Naive thymus-derived CD4-positive, alpha-beta T cell (primary cell): ENCODE measurements around the gene MAML2. TPM values are rescaled to one million over a fixed set of nuclear protein-coding genes. Genes with fewer than 3 reads are reported as not detected.

Experiments
- ATAC-seq: fragments of 150-1000 bp; cut with Tn5 transposase; 2 replicates; pipeline ENCODE4 v1.10.0; 2021; ENCODE audit warnings: mild to moderate bottlenecking, moderate library complexity
- CTCF ChIA-PET: fragments of 350-600 bp; sonication (Branson Sonifier 250); formaldehyde crosslinking; loops from one replicate; lab custom pipeline; 2021; ENCODE audit warnings: antibody characterized with exemption; lab: Charles Lee
- POLR2A ChIA-PET: fragments of 350-600 bp; sonication (Branson Sonifier 250); formaldehyde crosslinking; loops from one replicate; lab custom pipeline; 2021; ENCODE audit warnings: antibody characterized with exemption, inconsistent platforms; lab: Charles Lee
- DNase-seq, 9 donors: peaks; one replicate each; pipeline versions ENCODE4 v3.0.0 to v3.0.0-alpha.2; 2020 to 2022; ENCODE audit warnings: mixed read lengths in 1 of 9
- H3K27ac ChIP-seq: one replicate; pipeline ENCODE4 v1.7.0; 2013; ENCODE audit warnings: mild to moderate bottlenecking, low read depth, low read length, moderate library complexity
- H3K27me3 ChIP-seq, 2 donors: one replicate each; pipeline ENCODE4 v1.7.0; 2013; ENCODE audit warnings: low read length in 2 of 2, mild to moderate bottlenecking in 2 of 2, moderate library complexity in 2 of 2; ENCODE audit not compliant: control insufficient read depth in 2 of 2, insufficient read depth in 2 of 2
- H3K36me3 ChIP-seq, 3 experiments: 1 replicate in 2 of 3; 2 replicates in 1 of 3; pipeline ENCODE4 v1.7.0; 2013; ENCODE audit warnings: low read length in 3 of 3, mild to moderate bottlenecking in 3 of 3, moderate library complexity in 1 of 3; ENCODE audit not compliant: insufficient read depth in 3 of 3, control insufficient read depth in 2 of 3
- H3K4me1 ChIP-seq, 2 donors: one replicate each; pipeline ENCODE4 v1.7.0; 2013; ENCODE audit warnings: low read length in 2 of 2, mild to moderate bottlenecking in 2 of 2, moderate library complexity in 1 of 2; ENCODE audit not compliant: control insufficient read depth in 2 of 2, insufficient read depth in 2 of 2
- H3K4me3 ChIP-seq: 2 replicates; pipeline ENCODE4 v1.7.0; 2013; ENCODE audit warnings: mild to moderate bottlenecking, low read length
- H3K9me3 ChIP-seq, 3 experiments: 1 replicate in 2 of 3; 2 replicates in 1 of 3; pipeline ENCODE4 v1.7.0; 2013; ENCODE audit warnings: low read length in 3 of 3; ENCODE audit not compliant: control insufficient read depth in 2 of 3
- H3K27ac Mint-ChIP-seq, 9 donors: one replicate each; pipeline ENCODE4 v1.8.0; 2020 to 2022; ENCODE audit warnings: mixed read lengths in 9 of 9, mild to moderate bottlenecking in 8 of 9, moderate library complexity in 5 of 9, inconsistent platforms in 2 of 9
- H3K27me3 Mint-ChIP-seq, 5 donors: one replicate each; pipeline ENCODE4 v1.8.0; 2021 to 2022; ENCODE audit warnings: mixed read lengths in 5 of 5, mild to moderate bottlenecking in 1 of 5
- H3K36me3 Mint-ChIP-seq, 5 donors: one replicate each; pipeline ENCODE4 v1.8.0; 2020 to 2022; ENCODE audit warnings: mixed read lengths in 5 of 5, mild to moderate bottlenecking in 3 of 5, inconsistent platforms in 1 of 5
- H3K4me1 Mint-ChIP-seq, 7 donors: one replicate each; pipeline ENCODE4 v1.8.0; 2020 to 2022; ENCODE audit warnings: mixed read lengths in 7 of 7, mild to moderate bottlenecking in 3 of 7, inconsistent platforms in 1 of 7
- H3K4me3 Mint-ChIP-seq, 10 donors: one replicate each; pipeline ENCODE4 v1.8.0; 2020 to 2022; ENCODE audit warnings: mild to moderate bottlenecking in 10 of 10, mixed read lengths in 10 of 10, moderate library complexity in 6 of 10, inconsistent platforms in 2 of 10
- H3K9me3 Mint-ChIP-seq, 11 donors: one replicate each; pipeline ENCODE4 v1.8.0; 2020 to 2022; ENCODE audit warnings: mixed read lengths in 11 of 11, mild to moderate bottlenecking in 4 of 11, inconsistent platforms in 1 of 11, moderate library complexity in 1 of 11
- intact Hi-C, 2 donors: fragments of 100-400 bp; cut with micrococcal nuclease; formaldehyde crosslinking; loops; one replicate each; pipeline ENCODE4 v1.15.1; 2023
- polyA plus RNA-seq, 2 donors: library from polyadenylated mRNA; unstranded; fragments of 300-500 nt; fragmentation: Illumina TruSeq; gene quantifications; one replicate each; pipeline ENCODE4 v1.2.3, GENCODE V29; 2021
- total RNA-seq, 6 experiments: library from RNA in 5 of 6; stranded (reverse) in 5 of 6; gene quantifications; 1 replicate in 5 of 6; 2 replicates in 1 of 6; pipeline ENCODE4 v1.2.3 and lab custom pipeline; 2021 to 2026

Gene MAML2
- total and polyA plus RNA-seq, 7 experiments from 2014 or later, result 12.6 to 81.3 (median 52.5) TPM

GRCh38 chr11:96016978-96017502, 326.0 kb downstream of the MAML2 start:
- peaks cover 0 to 5% (median under 1%) of the 10 kb centered on the region in 5 donors for H3K36me3 Mint-ChIP-seq
- H3K4me1 Mint-ChIP-seq, result peaks cover 14 to 53% (median 21%) of the 10 kb centered on the region in 7 donors
- ChIA-PET CTCF (interaction anchor here (0.6 to 1.5 kb wide), 5 partner anchors 13 to 376 kb away, joined by 3 to 6 read pairs (median 3); partner anchors contain the start of gene MAML2), POLR2A (interaction anchor here (0.6 to 1.3 kb wide), 4 partner anchors 149 to 352 kb away, joined by 3 to 8 read pairs (median 4); partner anchors contain the start of gene MAML2)
- H3K4me3 Mint-ChIP-seq, result no peak overlapping the region
- Histone ChIP-seq H3K27me3 (no peaks in the 10 kb centered on the region), H3K9me3 (no peaks in the 10 kb centered on the region), H3K27ac (peak overlapping the region; percentile 44), H3K4me1 (peaks cover 39 to 47% of the 10 kb centered on the region in 2 donors), H3K4me3 (no peak overlapping the region), H3K36me3 (peaks cover 0 to 4% (median 0%) of the 10 kb centered on the region in 3 experiments)
- H3K27me3 Mint-ChIP-seq, result no peaks in the 10 kb centered on the region
- peak overlapping the region in 3 of 9 donors; percentile 16 to 90 (median 79) for H3K27ac Mint-ChIP-seq
- no peaks in the 10 kb centered on the region for H3K9me3 Mint-ChIP-seq
- intact Hi-C loops, result loop anchor here in 1 of 2 donors (1.0 kb wide), 1 partner anchor 7 kb away; no protein-coding TSS in a partner anchor
- ATAC-seq, result no peak
- DNase-seq, result no peak

GRCh38 chr11:96015906-96016565, 327.0 kb downstream of the MAML2 start:
- intact Hi-C loops, result loop anchor here in 1 of 2 donors (1.0 kb wide), 1 partner anchor 8 kb away; no protein-coding TSS in a partner anchor
- peak overlapping the region; percentile 58 for H3K27ac ChIP-seq
- POLR2A ChIA-PET, result interaction anchor here (0.8 to 3.0 kb wide), 5 partner anchors 10 to 373 kb away, joined by 3 to 16 read pairs (median 3); partner anchors contain the start of gene MAML2
- H3K36me3 Mint-ChIP-seq, result peaks cover 0 to 5% (median 0%) of the 10 kb centered on the region in 5 donors
- peak overlapping the region; percentile 21 to 87 (median 63) for H3K4me3 Mint-ChIP-seq
- H3K27me3 ChIP-seq, result no peaks in the 10 kb centered on the region
- DNase-seq, result peak in 7 of 9 donors; percentile 42 to 64 (median 51)
- CTCF ChIA-PET, result interaction anchor here (0.6 to 1.3 kb wide), 4 partner anchors 14 to 327 kb away, joined by 3 to 6 read pairs (median 3); partner anchors contain the start of gene MAML2
- H3K9me3 Mint-ChIP-seq, result no peaks in the 10 kb centered on the region
- peaks cover 13 to 57% (median 19%) of the 10 kb centered on the region in 7 donors for H3K4me1 Mint-ChIP-seq
- no peak overlapping the region for H3K4me3 ChIP-seq
- H3K4me1 ChIP-seq, result peaks cover 39 to 52% of the 10 kb centered on the region in 2 donors
- no peaks in the 10 kb centered on the region for H3K27me3 Mint-ChIP-seq
- H3K9me3 ChIP-seq, result no peaks in the 10 kb centered on the region
- peak overlapping the region in 6 of 9 donors; percentile 61 to 97 (median 90) for H3K27ac Mint-ChIP-seq
- ATAC-seq, result peak; percentile 42
- no peaks in the 10 kb centered on the region for H3K36me3 ChIP-seq

DNA sequence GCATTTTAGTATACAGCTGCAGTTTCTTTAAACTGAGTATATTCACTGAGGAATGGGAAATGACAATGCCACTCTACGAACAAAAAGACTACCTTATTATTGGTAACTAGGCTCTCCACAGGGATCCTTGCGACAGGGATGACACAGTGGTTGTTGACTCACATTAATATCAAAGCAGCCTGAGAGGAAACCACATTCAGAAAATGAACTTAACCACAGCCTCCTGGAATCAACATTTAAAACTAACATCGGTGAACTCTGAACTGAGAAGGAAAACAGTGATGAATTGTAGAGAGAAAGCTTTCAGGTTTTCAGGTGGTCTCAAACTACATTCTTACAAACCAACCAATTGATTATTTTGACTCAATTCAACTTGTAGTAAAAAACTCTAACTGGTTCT, 328.8 kb downstream of the MAML2 start:
- DNase-seq, result peak in 7 of 9 donors; percentile 61 to 80 (median 79)
- H3K9me3 ChIP-seq, result no peaks in the 10 kb centered on the region
- ChIA-PET CTCF (interaction anchor here (0.8 to 4.9 kb wide), 6 partner anchors 9 to 328 kb away, joined by 3 to 71 read pairs (median 3); partner anchors contain the start of gene MAML2), POLR2A (interaction anchor here (0.7 to 3.8 kb wide), 14 partner anchors 9 to 1040 kb away, joined by 3 to 26 read pairs (median 5); partner anchors contain the start of genes CCDC82, CWC15, JRKL and KDM4D)
- Mint-ChIP-seq H3K4me1 (peaks cover 5 to 48% (median 21%) of the 10 kb centered on the region in 7 donors), H3K36me3 (peaks cover 0 to 2% (median 0%) of the 10 kb centered on the region in 5 donors), H3K4me3 (peak overlapping the region; percentile 58 to 87 (median 72)), H3K9me3 (no peaks in the 10 kb centered on the region), H3K27me3 (no peaks in the 10 kb centered on the region), H3K27ac (peak overlapping the region in 6 of 9 donors; percentile 85 to 98 (median 96))
- H3K36me3 ChIP-seq, result no peaks in the 10 kb centered on the region
- peak overlapping the region; percentile 58 for H3K27ac ChIP-seq
- peak; percentile 66 for ATAC-seq
- intact Hi-C loops, result loop anchor here (5.0 kb wide), 5 partner anchors 92 to 862 kb away; partner anchors contain the start of genes CEP57 (in 1 of the 2) and MTMR2 (in 1 of the 2)
- H3K4me3 ChIP-seq, result peak overlapping the region; percentile 22
- no peaks in the 10 kb centered on the region for H3K27me3 ChIP-seq
- H3K4me1 ChIP-seq, result peaks cover 39 to 52% of the 10 kb centered on the region in 2 donors

DNA sequence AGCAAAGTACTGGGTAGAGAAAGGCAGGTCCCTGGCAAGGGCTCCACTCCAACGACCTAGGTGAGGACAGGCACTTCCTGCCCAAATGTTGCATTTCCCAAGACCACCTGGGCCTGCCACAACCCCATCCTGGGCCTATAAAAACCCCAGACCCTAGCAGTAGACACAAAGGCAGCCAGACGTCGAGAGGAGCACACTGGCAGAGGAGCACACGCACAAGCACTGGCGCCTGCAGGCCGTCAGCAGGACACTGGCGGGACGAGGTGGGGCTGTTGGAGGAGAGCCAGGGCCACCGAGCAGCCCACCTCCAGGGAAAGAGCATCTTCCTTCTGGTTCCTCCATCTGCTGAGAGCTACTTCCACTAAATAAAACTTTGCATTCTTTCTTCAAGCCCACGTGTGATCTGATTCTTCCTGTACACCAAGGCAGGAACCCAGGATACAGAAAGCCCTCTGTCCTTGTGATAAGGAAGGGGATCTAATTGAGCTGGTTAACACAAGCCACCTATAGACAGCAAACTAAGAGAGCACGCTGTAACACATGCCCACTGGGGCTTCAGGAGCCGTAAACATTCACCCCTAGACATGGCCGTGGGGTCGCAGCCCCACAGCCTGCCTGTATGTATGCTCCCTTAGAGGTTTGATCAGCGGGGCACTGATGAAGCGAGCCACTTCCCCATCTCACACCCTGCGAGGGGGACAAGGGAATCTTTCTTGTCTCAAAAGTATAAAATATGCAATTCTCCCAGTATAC, 329.4 kb downstream of the MAML2 start:
- ChIA-PET POLR2A (interaction anchor here (1.0 to 3.8 kb wide), 13 partner anchors 9 to 782 kb away, joined by 3 to 26 read pairs (median 5); partner anchors contain the start of genes CCDC82, JRKL, MAML2 and SESN3), CTCF (interaction anchor here (0.6 to 4.9 kb wide), 8 partner anchors 8 to 380 kb away, joined by 3 to 71 read pairs (median 3); partner anchors contain the start of gene MAML2)
- H3K27ac Mint-ChIP-seq, result peak overlapping the region in 6 of 9 donors; percentile 85 to 98 (median 96)
- H3K4me1 Mint-ChIP-seq, result peaks cover 7 to 48% (median 25%) of the 10 kb centered on the region in 7 donors
- peaks cover 39 to 52% of the 10 kb centered on the region in 2 donors for H3K4me1 ChIP-seq
- DNase-seq (peak in 7 of 9 donors; percentile 16 to 46 (median 30)), ATAC-seq (peak; percentile 5)
- no peaks in the 10 kb centered on the region for H3K36me3 ChIP-seq
- H3K4me3 ChIP-seq, result peak overlapping the region; percentile 22
- peak overlapping the region; percentile 58 to 87 (median 72) for H3K4me3 Mint-ChIP-seq
- no peaks in the 10 kb centered on the region for H3K27me3 Mint-ChIP-seq
- intact Hi-C loops, result loop anchor here (2.0 to 5.0 kb wide), 8 partner anchors 41 to 1041 kb away; partner anchors contain the start of genes CEP57 (in 1 of the 2), CWC15 (in 1 of the 2), KDM4D (in 1 of the 2) and MTMR2 (in 1 of the 2)
- peak overlapping the region; percentile 58 for H3K27ac ChIP-seq
- H3K9me3 Mint-ChIP-seq, result no peaks in the 10 kb centered on the region
- H3K36me3 Mint-ChIP-seq, result peaks cover 0 to 2% (median 0%) of the 10 kb centered on the region in 5 donors
- no peaks in the 10 kb centered on the region for H3K27me3 ChIP-seq
- no peaks in the 10 kb centered on the region for H3K9me3 ChIP-seq

- no peaks in the 10 kb centered on the region for H3K27me3 ChIP-seq
- no peaks in the 10 kb centered on the region for H3K36me3 ChIP-seq
- intact Hi-C loops, result loop anchor here (1.0 to 5.0 kb wide), 16 partner anchors 43 to 1039 kb away; partner anchors contain the start of genes CEP57 (in 2 of the 2), MAML2 (in 2 of the 2), CCDC82 (in 1 of the 2) and CWC15 (in 1 of the 2)
- H3K4me3 ChIP-seq, result no peak overlapping the region
- Mint-ChIP-seq H3K9me3 (no peaks in the 10 kb centered on the region), H3K36me3 (peaks cover 0 to 2% (median 0%) of the 10 kb centered on the region in 5 donors), H3K4me1 (peaks cover 12 to 50% (median 28%) of the 10 kb centered on the region in 7 donors), H3K4me3 (peak overlapping the region; percentile 58 to 87 (median 71)), H3K27me3 (no peaks in the 10 kb centered on the region), H3K27ac (peak overlapping the region in 6 of 9 donors; percentile 76 to 98 (median 96))
- ATAC-seq (peak; percentile 83), DNase-seq (peak in 8 of 9 donors; percentile 23 to 89 (median 80))
- no peaks in the 10 kb centered on the region for H3K9me3 ChIP-seq
- CTCF ChIA-PET, result interaction anchor here (0.6 to 4.9 kb wide), 9 partner anchors 43 to 382 kb away, joined by 3 to 71 read pairs (median 4); partner anchors contain the start of gene MAML2
- H3K27ac ChIP-seq, result peak overlapping the region; percentile 58
- POLR2A ChIA-PET, result interaction anchor here (0.8 to 3.8 kb wide), 7 partner anchors 10 to 781 kb away, joined by 3 to 26 read pairs (median 4); partner anchors contain the start of genes CCDC82, JRKL, MAML2 and SESN3
- H3K4me1 ChIP-seq, result peaks cover 39 to 52% of the 10 kb centered on the region in 2 donors
These were observed 330.7 kb downstream of the MAML2 start for GRCh38 chr11:96012086-96012824.
